Posterior cingulate gyrus (tissue), 11 donors: ENCODE data around the gene LGI2.
"Not testable (repeated sequence)": the region's sequence is repeated elsewhere in the genome, so short reads cannot be mapped to it uniquely, and the experiment has no call there.

ENCODE experiments used
- DNase-seq, 10 donors: peaks; one replicate each; pipeline versions ENCODE4 v3.0.0 to v3.0.0-alpha.2; 2020 to 2021; ENCODE audit warnings: mixed read lengths in 3 of 10
- intact Hi-C: fragments of 100-400 bp; cut with DNase I; formaldehyde crosslinking; loops from one replicate; pipeline ENCODE4 v1.15.1; 2023

The LGI2 gene

DNA sequence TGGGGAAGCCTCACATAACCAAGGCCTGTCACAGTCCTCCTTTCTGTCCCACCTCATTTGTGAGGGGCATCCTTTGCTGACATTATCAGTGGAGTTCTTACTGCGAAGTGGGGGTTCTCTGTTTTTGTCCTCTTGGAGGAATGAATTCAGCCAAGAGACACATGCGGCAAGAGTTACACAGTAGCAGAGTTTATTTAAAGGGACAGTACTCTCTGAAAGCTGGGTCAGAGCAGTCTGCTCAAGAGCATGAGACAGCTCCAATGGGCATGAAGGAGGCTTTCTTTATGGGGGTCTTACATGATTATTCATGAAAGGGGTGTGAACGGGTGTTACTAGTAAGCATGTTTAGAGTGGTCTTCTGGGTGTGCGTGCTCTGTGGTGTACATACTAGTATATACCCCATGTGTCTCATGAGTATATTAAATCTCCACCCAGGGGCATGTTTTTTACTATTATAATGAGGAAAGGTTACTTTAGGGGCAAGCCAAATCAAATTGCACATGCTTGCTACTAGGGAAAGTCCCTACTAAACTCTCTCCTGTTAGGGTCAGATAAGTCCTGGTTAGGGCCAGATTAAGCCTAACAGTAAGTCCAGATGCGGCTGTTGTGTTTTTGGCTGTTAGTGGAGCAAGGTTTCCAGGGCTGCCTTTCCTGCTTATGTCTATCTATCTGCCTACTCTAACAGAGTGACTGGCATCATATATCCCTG, 19.8 kb upstream of the LGI2 start:
- DNase-seq = no peak

DNA sequence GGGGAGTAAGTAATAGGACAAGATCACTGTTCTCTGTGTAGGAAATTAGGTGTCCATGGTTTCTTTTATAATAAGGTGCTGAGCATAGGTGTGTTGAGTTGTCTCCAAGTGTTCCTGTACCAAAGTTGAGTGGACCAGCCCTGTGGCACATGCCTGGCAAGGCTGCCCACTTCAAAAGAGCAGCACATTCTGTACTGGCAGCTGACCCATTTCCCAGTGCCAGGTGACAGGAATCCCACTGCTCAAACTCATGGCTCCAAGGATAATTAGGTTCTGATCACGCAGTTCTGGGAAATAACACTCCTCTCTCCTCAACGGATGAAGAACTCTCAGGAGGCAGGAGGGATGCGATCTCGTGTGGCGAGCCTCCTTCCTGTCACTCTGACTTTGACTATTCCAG, 12.8 kb upstream of the LGI2 start:
- intact Hi-C loops = no loop called here
- DNase-seq = no peak

More for the DNA sequence above, 19.8 kb upstream of the LGI2 start:
- intact Hi-C loops = no loop called here

DNA sequence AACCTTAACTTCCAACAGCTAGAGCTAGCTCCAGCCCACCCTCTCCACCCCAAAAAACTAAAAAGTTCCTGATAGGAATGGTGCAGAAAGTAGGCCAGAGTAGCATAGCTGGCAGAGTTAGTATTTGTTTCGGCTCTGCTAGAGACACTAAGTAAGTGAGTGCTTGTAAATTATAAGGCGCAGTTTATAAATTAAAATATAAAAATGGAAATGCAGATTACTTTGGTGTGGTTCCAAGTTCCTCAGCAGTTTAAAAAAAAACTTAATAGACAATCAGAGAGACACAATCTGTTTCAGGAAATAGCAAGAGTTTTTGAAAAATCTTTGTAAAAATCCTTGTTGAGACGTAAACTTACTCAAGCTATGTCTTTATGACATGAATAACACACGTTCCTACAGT, 2.8 kb upstream of the LGI2 start:
- no peak for DNase-seq
- intact Hi-C loops = no loop called here

DNA sequence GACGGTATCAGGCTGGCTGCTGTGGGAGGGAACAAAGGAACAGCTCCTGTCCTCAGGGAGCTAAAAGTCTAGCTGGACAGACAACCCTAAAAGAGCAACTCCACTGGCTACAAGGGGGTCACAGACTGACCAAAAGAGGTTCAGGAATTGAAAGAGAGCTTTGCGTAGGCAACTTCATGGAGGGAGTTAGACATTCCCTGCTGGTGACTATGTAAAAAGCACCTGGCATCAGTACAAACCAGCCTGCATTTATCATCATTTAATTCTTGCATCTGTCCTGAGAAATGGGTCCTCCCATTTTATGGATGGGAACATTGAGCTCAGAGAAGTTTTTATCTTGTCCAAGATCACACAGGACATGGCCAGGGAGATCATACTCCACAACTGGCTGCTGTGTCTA, 1.4 kb upstream of the LGI2 start:
- intact Hi-C loops = no loop called here
- DNase-seq = no peak

DNA sequence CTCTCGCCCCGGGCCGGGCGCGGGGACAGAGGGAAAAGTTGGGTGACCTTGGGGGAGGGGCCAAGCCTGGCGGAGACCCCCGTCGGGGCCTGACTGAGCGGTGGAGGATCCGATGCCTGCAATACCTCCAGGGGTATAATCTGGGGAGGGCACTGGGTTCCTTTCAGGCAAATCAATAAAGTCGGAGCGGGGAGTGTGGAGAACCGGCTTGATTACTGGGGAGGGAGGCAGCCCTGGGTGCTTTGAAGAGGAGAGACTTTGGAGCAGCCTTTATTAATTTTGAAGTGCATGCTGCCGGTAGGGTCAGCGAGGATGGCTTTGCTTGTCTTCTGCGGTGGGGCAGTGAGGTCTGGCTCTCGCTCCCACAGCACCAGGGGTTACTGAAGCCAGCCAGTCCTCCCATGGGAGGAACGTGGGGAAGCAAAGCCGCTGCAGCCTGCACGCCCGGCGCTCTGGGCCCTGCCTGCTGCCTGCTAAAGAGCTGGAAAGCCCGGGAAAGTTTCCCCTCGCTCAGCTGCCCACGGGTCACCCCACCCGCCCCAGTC, 403 bp upstream of the LGI2 start:
- intact Hi-C loops = no loop called here
- peak in 6 of 10 donors; percentile 16 to 90 (median 52) for DNase-seq

DNA sequence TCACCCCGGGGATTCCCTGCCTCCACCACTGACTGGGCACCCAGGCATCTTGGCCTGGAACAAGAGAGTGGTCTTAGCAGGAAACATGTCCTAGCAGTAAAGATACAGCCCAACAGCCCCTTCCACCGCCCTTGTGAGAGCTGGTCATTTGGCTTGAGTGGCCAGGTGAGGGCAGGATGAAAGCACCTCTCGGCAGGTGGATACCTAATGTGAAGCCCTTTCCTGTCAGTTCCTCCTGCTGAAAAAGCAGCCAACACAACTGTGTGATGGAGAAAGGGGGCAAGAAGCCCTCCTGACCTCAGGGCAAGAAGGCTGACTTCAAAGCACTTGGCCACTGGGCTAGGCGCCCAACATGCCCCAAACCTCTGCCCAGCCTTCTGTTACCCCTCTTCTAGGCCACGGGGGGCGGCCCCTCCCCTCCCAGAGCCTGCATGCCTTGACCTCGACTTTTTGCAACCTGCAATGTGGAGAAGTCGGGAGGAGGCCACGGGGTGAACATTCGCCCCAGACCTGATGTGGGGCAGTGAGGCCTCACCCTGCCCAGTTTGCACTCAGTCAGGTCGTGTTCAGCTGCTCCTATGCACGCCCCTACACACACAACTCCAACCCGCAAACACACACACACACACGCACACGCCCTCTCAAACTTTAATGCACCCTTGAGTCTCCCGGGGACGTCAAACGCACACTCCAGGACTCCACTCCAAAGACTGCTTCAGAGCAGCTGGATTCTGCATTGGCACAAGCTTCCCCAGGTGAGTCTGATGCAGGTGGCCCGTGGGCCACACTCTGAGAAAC, 1.1 kb downstream of the LGI2 start:
- DNase-seq = no peak
- intact Hi-C loops = no loop called here

DNA sequence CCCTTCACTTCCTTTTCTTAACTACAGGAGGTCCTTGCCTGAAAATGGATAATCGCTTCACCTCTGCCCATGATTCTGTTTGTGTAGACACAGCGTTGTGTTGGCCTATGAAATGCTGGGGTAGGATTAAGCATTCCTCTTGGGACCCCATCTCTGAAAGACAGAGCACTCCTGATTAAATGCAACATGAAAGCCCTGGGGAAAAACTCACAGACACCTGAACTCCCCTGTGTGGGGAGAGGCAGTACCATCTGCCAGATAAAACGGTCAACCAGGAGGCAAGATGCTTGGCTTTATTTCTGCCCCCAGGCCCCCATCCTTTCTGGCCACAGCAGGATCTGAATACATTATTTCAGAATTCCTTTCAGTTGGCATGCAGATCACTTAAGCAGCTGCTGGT, 1.9 kb downstream of the LGI2 start:
- no peak for DNase-seq
- intact Hi-C loops = no loop called here

DNA sequence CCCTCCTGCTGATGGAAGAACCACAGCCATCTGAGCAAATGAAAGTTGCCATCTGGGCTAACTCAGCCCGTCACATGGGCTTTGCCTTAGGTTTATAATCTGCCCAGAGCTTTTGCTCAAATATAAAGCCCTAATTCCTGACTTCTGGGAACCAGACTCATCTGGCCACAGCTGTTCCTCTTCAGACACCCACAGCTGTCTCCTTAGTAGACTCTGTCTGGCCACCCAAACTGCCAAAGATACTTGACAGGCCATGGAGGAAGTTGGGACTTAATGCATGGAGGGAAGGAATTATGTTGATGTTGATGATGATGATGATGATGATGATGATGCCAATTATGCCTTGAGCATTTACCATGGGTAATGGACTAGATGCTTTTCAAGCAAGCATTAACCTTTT, 8.0 kb downstream of the LGI2 start:
- intact Hi-C loops = no loop called here
- no peak for DNase-seq

DNA sequence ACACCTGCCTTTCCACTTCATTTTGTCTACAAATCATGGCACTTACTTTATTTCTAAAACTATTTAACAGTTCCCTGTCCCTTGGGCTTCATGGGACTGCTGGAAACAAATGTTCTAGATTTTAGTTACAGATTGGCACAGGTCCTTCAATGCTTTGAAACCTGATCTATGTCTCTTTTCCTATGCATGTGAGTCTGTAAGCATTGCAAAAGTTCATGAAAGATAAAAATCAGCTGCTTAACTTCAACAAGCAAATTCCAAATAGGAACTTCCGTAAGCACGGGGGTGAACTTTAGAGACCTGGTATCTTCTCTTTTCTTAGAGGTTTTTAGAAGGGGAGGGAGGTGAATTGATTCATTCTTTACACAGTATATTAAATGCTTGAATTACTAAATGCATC, 9.5 kb downstream of the LGI2 start:
- intact Hi-C loops = no loop called here
- DNase-seq = no peak

DNA sequence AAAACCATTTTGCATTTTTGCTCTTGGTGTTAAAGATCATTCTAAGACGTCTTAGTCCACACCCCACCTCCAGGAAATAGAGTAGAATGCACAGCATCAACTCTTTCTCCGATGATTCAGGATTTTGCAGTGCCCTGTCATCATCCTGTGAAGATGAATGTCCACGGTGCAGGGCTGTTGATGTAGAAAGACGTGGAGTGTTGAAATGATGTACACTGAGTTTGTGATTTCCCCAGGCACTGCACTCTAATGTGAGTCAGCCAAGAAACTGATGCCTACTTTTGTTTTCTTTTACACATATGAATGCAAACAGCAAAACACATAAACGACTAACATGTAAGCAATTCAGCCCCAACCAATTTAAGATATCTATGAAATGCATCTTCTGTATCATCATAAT, 10.5 kb downstream of the LGI2 start:
- intact Hi-C loops = no loop called here

DNA sequence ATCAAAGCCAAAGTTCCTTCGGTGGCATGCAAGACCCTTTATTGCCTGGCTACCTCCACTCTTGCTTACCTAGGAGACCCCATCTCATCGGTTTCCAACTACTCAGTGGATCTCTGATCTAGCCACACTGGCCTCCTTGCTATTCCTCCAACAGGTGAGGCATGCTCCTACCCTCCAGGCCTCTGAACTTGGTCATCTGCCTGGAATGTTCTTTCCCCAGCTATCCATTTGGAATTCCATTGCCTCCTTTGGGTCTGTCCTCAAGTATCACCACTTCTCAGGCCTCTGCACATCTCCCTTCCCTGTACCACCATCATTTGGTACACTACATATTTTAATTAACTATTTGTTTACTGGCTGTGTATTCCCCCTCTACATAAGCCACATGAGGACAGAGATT, 11.2 kb downstream of the LGI2 start:
- intact Hi-C loops = no loop called here
- DNase-seq = no peak

More for the DNA sequence above, 10.5 kb downstream of the LGI2 start:
- no peak for DNase-seq

DNA sequence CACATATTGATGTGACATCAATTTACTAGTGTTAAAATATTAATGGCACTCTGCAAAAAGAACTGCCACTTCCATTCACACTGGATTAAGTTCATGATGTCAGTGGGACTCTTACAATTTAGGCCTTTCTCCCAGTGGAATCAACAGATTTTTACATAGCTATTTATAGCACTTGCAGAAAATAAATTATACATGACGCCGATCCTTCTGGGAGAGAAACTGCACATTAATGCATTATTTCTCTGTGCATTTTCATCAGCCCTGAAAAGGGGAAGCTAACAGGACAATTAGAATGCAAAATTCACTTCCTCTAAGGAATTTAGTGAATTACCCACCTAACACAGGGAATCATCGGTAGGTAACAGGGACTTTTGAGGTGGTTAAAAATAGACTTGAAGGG, 15.7 kb downstream of the LGI2 start:
- intact Hi-C loops = no loop called here
- DNase-seq = no peak

DNA sequence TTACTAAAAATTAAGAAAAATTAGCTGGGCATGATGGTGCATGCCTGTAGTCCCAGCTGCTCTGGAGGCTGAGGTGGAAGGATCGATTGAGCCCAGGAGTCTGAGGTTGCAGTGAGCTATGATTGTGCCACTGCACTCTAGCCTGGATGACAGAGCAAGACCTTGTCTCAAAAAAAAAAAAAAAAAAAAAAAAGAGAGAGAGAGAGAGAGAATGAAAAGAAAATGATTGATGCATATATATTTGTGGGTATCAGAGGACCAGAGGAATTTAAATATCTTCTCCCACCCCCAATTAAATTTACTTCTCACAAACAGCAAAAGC, 16.1 kb downstream of the LGI2 start:
- intact Hi-C loops, DNase-seq: not testable (repeated sequence)

DNA sequence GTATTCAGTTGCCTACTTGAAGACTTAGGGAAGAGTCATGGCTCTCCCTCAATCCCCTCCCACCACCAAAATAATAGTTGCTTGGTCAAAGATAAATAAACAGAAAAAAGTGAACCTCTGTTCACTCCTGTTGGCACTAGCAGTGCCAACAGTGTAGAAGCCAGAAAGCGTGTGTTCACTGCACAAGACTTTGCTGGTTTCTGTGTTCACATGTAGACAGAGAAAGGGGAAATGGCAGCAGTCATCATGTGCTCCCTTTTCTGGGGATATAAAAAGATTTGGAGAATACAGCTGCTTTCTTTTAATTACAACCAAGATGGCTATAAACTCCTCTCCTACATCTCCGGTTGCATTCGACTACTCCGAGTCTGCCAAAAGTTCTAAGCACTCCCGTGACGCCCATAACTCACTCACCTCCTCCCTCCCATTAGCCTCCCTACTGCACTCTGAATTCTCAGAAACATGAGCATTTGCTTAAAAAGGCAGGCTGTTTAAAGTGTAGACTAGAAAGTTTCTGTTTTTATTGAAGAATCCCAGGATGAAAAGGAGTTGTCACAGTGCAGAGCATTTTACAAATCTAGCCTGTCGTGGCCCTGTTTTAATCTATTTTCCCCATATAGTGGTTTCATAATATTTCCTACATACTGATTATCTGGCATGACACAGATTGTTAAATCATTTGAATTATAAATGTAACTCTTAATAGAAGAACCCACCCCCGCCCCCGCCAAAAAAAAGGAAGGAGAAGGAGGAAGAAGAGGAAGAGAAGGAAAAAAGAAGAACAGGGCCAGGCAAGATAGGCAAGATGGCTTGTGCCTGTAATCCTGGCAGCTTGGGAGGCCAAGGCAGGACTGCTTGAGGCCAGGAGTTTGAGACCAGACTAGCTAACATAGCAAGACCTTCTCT, 16.7 kb downstream of the LGI2 start:
- DNase-seq = no peak
- intact Hi-C loops = no loop called here

DNA sequence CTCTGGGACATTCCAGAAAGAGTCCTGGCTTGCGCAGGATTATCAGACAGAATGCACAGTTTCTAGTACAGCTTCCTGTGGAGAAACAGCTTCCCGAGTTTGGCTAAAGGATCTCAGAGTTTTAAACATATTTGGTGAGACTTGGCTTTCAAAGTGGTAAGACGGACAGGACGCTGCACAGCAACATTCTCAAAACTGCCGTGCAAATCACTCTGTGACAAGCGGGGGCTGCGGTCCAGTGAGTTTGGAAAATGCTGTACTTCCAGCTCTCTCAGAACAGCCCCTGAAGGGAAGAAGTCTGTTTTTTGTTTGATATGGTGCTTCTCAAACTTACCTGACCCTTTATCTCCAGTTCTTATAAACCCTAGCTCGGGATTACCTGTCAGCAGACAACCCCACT, 18.1 kb downstream of the LGI2 start:
- DNase-seq = no peak
- intact Hi-C loops = no loop called here

DNA sequence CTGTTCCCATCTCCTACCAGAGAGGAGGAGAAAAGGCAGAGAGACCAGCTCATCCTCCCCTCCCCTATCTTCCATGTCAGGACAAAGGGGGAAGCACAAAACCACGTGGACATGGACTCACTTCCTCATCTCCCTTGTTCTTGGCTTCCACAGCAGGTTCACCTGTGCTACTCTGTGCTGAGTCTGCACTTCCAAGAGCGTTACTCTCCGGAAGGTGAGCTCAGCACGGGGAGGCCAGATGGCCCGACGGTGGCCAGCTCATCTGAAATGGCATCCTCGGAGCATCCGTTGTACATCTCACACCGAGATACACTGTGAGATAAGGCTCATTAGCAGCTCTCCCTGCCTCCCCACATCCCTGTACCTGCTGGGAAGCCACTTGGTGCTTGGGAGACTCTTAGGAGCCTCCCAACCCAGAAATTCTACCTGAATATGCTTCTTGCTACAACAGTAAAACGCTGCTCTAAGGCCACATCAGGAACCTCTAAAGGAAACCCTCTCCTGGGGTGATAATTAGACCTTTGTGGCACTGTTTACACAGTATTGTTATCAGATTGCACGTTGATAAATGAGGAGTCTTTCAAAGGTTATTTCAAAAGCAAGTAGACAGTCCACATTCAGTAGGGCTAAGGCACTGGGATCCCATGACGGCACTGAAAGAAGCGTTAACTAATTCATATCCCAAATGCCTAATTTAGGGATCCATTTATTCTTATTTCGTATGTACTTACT, 19.4 kb downstream of the LGI2 start:
- intact Hi-C loops = no loop called here
- no peak for DNase-seq

DNA sequence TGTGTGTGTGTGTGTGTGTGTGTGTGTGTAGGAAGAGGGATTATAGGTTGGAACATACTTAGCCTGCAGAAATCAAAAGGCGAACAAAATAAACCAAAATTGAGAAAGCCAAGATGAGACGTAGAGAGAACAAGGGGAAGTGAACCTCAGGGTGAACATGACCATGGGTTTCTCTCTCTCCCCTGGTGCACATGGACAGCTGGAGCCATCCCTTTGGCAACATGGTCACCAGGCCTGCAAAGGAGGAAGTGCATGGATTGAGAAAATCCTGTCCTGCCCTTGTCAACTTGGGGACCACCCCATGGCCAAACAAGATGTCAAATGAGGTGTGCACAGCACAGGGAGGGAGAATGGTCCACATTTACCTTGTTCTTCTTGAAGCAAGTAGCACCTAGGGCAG, 23.1 kb downstream of the LGI2 start:
- DNase-seq = no peak
- intact Hi-C loops = no loop called here

DNA sequence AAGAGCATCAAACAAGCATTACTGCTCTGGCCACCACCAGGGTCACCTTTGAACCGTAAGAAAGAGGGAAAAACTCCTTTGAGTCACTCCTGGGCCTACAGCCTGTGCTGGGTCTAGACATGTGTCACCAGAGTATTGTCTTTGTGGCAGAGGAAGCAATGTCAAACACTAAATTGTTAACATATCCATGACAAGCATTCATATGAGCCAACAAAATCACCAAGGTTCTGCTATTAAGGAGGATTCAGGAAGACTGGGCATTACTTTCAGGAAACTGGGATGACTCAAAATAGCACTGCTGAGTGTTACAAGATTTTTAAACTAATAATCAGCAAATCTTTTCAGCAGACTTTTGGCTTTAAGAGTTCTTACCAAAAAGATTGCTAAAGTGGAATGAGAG, 28.1 kb downstream of the LGI2 start:
- no peak for DNase-seq
- intact Hi-C loops = no loop called here

DNA sequence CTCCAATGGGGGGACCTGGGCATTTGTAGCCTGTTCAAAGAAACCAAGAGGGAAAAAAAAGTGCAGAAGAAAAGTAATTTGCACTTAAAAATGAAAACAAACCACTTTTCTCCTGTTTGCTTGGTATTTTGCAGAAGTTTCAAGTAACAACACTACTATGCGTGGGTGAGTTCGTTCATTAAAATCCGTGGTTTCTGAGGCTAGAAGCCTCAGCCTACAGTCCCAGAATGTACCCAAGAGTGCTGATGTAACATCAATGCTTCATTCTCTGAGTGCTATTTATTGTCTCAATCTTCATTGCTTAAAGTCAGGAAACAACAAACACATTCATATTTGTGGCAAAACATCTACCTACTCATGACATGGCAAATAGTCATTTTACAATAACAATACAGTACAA, 29.2 kb downstream of the LGI2 start:
- intact Hi-C loops = no loop called here

DNA sequence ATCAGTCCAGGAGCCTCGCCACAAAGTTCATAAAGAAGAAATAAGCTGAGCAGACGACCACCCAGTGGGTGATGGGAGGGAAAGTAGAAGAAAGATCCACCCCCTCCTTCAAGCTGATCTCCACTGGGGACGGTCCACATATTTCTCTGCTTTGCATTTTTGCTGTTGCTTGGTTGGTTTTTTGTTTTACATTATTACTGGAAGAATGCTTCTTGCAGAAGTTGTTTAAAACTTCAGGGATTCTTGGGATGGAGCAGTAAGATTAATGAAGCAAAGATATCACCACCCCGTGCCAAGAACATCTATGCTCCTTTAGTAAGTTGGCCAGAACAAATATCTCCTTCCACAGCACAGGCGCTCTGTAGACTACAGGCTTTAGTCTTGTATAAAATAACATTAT, 30.1 kb downstream of the LGI2 start:
- DNase-seq = no peak
- intact Hi-C loops = no loop called here

More for the DNA sequence above, 29.2 kb downstream of the LGI2 start:
- DNase-seq = no peak
